HG03442 (cell line): ENCODE data around the gene TSEN2.
"Not testable (repeated sequence)": the region's sequence is repeated elsewhere in the genome, so short reads cannot be mapped to it uniquely, and the experiment has no call there.

Source experiments
- ATAC-seq: cut with Tn5 transposase; IDR thresholded peaks from one replicate; pipeline ENCODE4 v1.9.1; 2021; ENCODE audit warnings: mild to moderate bottlenecking, moderate library complexity; ENCODE audit not compliant: unreplicated experiment

TSEN2 gene

GRCh38 chr3:12501360-12502020, 17.2 kb downstream of the TSEN2 start:
- no peak for ATAC-seq

GRCh38 chr3:12503126-12503957, 19.1 kb downstream of the TSEN2 start:
- ATAC-seq: no peak

- no peak for ATAC-seq
These were observed 22.0 kb downstream of the TSEN2 start for GRCh38 chr3:12506201-12506709.

GRCh38 chr3:12507591-12508281, 23.5 kb downstream of the TSEN2 start:
- no peak for ATAC-seq

GRCh38 chr3:12508291-12508700, 24.0 kb downstream of the TSEN2 start:
- ATAC-seq: no peak

GRCh38 chr3:12509466-12509865, 25.2 kb downstream of the TSEN2 start:
- no peak for ATAC-seq

- ATAC-seq: no peak
These were observed 28.3 kb downstream of the TSEN2 start for GRCh38 chr3:12512534-12513118.

GRCh38 chr3:12513694-12514446, 29.6 kb downstream of the TSEN2 start:
- ATAC-seq: no peak

- no peak for ATAC-seq
These were observed 31.4 kb downstream of the TSEN2 start for GRCh38 chr3:12515631-12516030.

GRCh38 chr3:12516873-12517272, 32.6 kb downstream of the TSEN2 start:
- no peak for ATAC-seq

- no peak for ATAC-seq
These were observed 34.2 kb downstream of the TSEN2 start for GRCh38 chr3:12518261-12519028.

GRCh38 chr3:12521010-12521409, 36.7 kb downstream of the TSEN2 start:
- no peak for ATAC-seq

GRCh38 chr3:12522721-12523120, 38.4 kb downstream of the TSEN2 start:
- no peak for ATAC-seq

GRCh38 chr3:12527757-12528143, 43.5 kb downstream of the TSEN2 start:
- no peak for ATAC-seq

- ATAC-seq: no peak
These were observed 47.9 kb downstream of the TSEN2 start for GRCh38 chr3:12532182-12532581.

- ATAC-seq: no peak
These were observed 52.1 kb downstream of the TSEN2 start for GRCh38 chr3:12536423-12536822.

GRCh38 chr3:12541625-12542024, 57.3 kb downstream of the TSEN2 start:
- ATAC-seq: no peak

- ATAC-seq: not testable (repeated sequence)
These were observed 59.2 kb downstream of the TSEN2 start for GRCh38 chr3:12543497-12543896.

GRCh38 chr3:12544652-12545472, 60.6 kb downstream of the TSEN2 start:
- ATAC-seq: no peak
